HG02588 (cell line): ENCODE results near the gene LEMD2.

Experiments
- ATAC-seq: cut with Tn5 transposase; IDR thresholded peaks from one replicate; pipeline ENCODE4 v1.9.1; 2021; ENCODE audit warnings: mild to moderate bottlenecking, moderate library complexity; ENCODE audit not compliant: unreplicated experiment

Gene LEMD2

DNA sequence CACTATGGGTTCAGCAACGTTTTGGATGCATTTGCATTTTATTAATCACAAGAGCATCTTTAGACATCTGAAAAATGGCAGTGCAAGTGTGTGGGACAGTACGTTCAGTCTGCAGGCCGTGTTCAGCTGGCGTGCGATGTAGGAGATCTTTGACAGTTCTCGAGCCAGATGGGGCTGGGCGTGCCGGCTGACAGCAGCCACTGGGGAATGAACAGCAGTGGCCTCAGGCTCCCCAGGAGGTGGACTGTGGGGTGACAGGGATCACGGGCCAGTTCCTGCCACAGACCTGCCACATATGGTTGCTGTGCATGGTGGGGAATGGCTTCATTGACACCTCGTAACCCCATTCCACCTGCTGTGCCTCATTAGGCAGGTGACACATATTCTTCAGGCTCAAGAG, 31.3 kb upstream of the LEMD2 start:
- ATAC-seq = no peak

DNA sequence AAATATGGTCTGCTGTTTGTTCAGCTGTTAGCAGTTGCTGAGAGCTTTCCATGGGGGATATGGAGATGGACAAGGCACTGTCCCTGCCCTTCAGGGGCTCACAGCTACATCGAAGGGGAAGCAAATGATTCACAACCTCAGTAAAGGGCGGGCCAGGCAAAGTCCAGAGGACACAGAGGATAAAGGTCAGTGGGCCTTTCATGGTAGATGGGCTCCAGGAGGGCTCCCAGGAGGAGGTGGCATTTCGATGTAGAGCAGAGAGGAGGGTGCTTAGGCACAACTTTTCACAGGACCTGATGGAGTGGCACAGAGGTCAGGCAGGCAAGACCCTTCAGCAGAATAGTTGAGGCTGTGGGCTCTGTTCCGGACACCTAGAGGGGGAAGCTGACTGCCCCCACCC, 30.1 kb upstream of the LEMD2 start:
- no peak for ATAC-seq

DNA sequence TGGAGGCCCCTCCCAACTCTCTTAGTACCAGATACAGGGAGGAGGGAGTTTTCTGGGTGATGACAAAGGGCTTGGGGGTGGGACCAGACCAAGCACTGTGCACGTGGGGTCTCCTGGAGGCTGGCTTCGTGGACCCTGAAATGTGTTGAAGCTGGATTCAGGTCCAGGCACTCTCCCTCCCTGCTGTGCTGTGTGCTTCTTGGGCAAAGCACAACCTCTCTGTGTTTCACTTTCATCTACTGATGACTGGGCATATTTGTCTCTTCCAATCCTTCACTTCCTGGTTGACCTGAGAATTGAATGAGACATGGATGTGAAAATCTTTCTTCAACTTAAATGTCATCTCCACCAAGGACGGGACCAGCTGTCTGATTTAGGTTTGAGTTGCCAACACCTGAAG, 29.4 kb upstream of the LEMD2 start:
- ATAC-seq = no peak

DNA sequence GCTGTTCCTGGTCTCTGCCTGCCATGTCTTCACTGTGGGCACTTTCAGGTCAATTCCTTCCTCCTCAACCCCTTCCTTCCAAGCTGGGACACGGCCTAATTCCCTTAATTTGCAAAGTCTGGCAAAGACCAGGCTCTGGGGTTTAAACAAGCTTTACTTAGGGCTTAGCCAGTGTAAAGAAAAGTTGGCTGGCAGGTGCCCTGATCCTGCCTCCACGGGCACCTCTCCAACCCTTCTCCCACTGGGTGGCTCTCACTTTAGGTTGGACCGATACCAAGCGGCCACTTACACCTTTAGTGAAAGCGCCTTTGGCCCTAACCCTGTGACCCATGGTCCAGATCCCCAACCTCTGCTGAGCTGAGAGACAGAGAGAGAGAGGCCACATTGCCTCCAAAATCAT, 28.6 kb upstream of the LEMD2 start:
- ATAC-seq = no peak

DNA sequence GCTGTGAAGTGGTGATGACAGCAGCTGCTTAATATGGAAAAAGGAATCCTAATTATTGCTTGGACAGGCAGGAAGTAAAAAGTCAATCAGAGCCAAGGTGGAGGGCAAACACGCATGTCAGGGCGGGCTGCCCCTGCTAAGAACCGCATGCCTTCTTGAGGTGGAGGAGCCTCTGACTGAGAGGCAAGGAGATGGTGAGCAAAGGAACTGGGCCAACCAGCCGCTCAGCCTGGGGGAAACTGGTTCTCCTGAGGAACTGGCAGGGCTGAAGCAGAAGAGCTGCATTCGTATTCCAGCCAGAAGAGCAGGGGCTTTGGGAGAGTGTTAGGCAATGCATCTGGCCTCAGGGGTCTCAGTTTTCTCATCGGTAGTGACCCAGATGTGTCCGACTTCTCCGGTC, 28.0 kb upstream of the LEMD2 start:
- no peak for ATAC-seq

DNA sequence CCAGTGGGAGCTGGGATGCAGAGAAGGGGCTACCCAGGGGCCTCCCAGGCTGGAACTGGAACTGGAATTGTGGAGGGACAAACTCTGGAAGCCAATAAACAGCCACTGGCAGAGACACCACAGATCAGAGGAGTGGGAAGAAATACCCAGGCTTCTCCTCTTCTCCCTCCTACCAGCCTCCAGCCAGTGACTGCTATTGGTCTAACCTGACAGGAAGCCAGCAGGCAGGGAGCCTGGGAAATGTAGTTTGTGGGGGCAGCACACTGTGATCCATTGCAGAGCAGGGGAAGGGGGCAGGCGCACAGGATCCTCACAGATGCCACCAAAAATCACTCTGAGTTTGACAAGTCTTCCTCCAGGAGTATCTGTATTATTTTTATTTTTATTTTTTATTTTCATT, 26.9 kb upstream of the LEMD2 start:
- no peak for ATAC-seq

DNA sequence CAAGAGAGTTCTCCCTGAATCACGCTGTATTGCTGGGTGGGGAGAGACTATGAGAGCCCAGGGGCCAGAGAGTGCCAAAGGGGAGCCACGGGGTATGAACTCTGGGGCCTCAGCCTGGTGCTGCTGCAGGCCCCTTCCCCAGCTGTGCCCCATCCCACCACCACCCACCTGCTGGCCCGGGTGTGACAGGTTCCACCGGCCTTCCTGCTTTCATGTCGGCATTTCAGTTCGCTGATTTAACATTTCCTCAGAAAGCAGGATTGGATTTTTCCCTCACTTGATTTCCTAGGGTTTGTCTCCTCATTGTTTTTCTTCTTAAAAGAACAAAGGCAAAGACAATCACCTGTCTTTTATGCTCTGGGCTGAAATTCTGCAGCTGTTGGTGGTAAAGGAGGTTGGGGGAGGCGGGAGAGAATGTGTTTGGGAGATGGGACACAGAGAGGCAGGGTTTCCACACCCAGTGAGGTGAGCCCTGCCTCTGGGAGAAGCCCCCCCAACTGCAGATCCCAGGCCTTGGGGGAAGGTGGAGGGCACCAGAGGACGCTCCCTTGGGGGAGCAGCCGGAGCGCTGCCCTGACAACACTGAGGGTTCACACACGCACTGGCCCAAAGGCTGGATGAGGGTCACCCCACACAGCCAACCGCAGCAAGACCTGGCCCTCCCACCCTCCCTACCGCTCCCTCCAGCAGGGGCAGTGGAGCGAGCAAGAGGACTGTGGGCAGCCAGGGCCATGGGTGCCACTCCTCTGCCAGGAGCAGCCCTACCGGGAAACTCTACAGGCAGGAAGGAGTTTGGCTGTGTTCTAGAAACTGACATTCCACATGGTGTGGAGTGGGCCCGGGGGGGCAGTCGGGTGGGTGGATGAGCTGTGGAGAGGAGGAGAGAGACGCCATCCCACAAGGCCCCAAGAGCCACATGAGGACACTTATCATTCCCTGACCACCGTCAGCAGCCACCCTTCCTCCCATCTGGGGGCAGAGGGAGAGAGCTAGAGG, 25.4 kb upstream of the LEMD2 start:
- ATAC-seq = no peak

DNA sequence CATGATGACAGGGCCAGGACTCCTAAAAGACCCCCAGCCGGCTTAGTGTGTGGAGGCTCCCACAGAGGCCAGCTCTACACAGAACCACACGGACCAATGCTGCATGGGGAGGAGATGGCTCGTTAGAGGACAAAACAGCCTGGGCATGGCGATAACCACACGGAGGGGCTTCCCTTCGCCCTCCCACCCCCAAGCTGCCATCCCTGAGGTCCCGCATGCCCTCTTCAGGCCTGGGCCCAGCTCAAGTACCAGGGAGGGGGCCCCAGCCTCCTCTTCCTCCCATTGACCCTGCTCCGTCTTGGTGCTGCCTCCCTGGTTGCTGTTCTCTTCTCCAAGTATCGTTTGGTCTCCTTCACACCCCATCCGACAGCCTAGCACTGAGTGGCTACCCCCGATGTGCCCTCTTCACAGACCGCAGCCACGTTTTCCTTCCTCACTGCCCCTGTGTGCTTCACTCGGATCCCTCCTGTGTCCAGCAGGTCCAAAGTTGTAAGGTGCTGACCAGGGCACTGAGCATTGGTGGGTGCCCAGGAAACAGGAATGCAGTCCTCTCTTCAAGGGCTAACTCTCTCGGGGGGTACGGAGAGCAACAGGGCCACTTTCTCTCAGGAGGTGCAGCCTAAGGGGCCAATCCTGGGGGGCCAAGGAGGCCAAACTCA, 24.4 kb upstream of the LEMD2 start:
- no peak for ATAC-seq

DNA sequence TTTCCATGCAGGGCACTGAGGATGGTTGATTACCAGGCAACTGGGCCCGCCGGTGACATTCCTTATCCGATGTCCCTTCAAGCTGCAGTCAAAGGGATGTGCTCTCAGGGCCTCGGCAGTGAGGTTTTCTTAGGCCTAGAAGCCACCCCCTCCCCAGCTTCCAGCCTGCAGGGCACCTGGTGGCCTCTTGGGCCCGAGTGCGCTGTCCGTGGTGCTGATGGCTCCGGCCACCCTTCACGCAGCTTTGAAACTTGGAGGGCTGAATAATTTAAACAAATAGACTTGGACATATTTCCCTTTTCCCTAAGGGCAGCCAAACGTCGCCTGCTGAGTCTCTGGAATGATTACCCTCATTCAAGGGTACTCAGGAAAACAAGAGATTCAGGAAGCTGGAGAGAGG, 23.7 kb upstream of the LEMD2 start:
- ATAC-seq = no peak

DNA sequence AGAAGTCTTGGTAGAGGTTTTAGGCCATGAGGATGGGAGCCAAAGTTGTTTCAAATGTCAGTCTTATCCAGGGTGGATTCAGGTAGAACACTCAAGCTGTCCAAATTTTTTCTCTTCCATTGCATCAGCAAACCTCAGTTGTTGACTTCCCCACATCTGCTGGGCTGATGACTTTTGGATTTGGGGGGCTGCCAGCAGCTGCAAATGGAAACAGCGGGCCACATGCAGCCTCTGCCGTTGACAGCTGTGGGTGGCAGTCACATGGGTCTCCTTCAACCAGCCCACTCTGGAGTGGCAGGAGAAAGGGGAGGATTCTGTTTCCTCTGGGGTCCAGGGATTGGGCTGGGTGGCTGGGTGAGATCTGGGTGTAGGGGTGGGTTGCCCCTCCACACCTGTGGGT, 20.7 kb upstream of the LEMD2 start:
- no peak for ATAC-seq

DNA sequence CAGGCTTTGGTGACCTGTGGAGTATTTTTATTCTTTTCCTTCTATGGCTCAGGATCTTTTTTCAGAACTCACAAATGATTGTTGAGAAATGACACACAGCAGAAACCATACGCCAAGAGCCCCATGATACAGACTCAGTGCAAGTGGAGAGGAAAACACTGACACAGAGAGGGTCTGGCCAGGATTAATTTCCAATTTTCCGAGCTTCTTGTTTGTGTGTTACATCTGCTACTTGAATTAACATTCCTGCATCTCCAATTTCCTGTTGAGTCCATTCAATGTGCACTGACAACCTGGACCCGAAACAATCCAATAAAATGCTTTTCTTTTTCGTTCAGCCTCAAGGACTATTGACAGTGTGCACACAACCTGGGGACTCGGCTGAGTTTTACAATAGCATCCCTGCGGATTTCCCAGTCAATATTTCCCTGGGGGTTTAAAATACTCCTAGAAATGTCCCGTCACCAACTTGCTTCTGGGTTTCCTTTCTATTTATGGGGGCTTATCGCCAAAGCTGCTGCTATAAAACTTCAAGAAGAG, 19.8 kb upstream of the LEMD2 start:
- ATAC-seq = no peak

DNA sequence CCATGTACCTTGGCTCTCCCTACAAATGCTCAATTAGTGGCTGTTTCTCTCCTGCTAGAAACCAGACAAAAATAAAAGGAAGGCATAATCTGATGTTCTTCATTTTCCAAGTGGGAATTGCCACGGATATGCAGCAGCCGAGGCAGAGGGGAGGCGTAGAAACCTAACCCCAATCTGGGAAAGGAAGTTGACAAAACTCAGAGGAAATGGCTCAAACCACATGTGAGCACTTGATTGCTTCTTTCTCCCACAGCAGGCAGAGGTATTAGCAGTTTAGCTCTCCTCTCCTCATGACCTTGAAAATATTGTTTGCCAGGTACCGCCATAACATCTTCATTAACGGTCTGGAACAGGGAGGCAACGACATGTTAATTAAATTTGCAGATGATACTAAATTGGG, 18.7 kb upstream of the LEMD2 start:
- no peak for ATAC-seq

DNA sequence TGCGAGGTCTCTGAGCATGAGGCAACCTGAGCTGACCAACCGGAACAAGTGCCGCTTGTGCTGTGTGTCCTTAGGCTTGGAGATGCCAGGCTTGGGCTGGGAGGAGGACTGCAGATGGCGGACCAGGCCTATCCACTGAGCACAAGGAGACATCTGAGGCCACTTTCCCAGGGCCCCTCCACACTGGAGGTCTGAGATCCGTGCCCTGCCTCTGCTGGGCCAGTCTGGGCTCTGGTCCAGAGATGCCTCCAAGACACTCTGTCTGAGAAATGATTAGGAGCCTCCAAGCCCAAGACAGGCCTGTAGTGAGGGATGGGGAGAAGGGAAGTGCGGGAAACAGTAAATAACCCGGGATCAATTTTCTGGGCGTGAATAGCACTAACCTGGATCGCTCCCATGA, 17.9 kb upstream of the LEMD2 start:
- no peak for ATAC-seq

DNA sequence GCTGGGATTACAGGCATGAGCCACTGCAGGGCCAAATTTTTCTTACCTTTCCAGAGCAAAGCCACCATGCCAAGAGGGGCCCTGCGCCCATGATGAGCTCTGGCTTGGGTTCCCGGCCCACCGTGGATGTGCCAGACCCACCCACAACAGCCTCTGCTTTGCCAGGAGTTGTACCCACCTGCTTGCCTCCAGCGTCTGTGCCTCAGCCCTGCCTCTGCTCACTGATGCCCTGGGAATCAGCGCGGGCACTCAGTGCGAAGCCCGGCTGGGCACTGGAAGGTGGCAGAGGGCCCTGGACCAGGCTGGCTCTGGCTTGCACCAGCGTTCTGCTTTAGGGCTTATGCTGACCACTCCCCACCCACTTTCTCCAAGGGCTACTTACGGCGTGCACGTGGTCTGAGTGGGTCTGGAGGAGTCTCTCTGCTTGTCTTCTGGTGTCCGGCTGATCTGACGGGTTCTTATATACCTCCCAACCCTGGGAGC, 14.7 kb upstream of the LEMD2 start, which contains the start of gene MLN:
MLN (minus strand) TSS at position 433 of the 483 bp plus-strand sequence. CDS start 2,840 bp downstream, outside the sequence.
- ATAC-seq = no peak

DNA sequence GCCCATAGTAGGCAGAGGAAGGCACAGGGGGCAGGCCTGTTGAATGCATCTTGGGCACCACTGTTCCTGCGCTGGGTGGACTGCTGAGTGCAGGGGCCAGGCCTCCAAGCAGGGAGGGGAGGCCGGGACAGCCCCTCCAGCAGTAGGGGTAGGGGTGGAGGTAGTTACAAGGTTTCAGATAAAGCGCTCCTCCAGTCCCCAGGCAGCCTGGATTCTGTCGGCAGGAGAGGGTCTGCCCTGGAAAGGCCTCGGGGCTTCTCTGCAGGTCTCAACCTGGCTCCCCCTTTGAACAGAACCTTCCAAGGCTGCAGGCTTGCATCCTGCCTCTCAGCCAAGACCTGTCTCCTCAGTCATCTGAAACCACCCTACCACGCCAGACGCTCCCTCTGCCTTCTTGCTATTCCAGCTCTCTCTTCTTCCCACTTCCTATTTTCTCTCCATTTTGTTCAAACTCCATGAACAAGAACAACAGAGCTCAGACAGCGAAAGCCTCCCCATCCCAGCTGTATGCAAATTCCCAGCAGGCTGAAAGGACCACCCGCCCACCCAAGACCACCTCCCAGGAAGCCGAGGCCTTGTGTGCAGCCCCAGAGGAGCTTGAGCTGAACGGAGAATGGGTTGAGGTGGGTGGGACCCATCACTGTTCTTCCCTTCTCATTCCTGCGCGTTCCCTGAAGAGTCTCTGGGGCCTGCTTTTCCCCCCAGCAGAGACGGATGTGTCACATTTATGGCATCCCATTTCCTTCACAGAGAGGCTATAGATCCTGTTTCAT, 13.4 kb upstream of the LEMD2 start:
- ATAC-seq = no peak

DNA sequence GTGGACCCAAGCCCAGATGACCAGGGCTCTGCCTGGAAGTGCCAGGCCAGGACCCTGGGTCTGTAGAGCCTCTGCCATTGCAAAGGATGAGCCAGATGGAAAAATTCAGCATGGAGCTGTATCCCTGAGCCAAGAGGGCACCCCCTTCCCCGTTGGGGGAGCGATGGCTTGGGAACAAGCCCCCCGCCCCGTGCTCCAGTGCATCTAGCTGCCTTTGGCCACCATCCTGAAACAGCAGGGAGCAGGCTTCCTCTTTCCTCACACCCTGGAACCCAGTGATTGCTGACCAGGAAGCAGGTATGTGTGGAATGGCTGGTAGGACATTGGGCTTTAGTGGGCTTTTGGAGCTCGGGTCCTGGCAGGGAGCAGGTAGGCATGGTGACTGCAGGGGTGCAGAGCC, 12.7 kb upstream of the LEMD2 start:
- no peak for ATAC-seq

DNA sequence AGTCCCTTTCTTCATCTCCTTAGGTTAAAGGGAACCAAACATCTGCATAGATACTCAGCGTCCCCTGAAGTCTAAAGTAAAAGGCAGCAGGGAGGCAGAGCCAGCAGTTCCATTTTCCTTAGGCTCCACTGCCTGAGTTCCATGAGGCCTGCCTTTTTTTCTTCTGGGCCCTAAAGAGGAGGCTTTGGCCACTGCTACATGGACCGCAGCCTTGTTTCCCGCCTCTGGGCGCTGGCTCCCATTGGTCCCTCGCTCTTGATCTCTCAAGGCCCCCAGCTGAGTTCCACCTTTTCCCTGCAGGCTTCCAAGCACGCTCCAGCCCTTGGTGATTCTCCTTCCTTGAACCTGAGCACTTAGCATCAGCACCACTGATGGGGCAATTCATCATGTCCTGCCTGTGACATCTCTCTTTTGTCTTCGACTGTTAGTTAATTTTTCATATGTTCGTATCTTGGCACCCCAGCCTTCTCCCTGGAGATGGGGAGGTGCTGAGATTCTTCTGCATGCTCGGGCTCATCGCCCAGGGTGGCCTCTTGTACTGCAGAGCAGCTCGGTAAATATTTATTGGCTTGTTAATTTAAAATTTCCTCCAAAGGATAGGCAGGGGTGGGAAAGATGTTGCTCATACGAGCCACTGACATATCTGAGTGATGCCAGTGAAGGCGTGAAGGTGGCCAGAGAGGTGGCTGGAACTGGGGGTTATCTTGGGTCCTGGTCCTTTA, 11.5 kb upstream of the LEMD2 start:
- no peak for ATAC-seq

DNA sequence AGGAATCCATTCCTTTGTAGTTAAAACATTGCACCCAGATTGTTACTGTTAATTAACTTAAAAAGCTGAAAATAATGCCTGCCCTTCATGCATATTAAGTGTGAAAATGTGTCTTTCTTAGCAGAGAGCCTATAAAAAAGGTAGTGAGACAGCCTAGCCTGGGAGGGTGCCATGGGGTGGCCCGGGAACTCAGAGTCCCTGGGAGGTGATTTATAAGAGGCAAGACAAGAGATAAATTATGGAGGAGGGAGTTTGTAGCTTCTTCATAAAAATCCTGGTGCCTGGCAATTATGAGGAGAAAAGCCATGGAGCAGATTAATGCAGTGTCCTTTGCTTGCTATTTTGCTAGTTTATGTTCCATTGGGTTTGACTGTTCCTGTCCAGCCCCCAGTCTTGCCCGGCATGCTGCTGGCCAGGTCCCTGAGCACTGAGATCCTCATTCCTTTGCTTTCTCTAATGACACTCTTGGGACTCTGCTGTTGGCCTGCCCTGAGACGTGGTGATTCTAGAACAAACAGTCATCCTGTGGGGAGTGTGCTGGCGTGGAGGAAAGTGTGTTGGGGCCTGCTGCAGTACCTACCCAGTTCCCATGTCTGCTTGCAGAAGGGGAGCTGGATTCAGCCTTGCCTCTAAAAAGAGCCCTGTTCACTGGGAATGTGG, 10.7 kb upstream of the LEMD2 start:
- ATAC-seq = no peak

DNA sequence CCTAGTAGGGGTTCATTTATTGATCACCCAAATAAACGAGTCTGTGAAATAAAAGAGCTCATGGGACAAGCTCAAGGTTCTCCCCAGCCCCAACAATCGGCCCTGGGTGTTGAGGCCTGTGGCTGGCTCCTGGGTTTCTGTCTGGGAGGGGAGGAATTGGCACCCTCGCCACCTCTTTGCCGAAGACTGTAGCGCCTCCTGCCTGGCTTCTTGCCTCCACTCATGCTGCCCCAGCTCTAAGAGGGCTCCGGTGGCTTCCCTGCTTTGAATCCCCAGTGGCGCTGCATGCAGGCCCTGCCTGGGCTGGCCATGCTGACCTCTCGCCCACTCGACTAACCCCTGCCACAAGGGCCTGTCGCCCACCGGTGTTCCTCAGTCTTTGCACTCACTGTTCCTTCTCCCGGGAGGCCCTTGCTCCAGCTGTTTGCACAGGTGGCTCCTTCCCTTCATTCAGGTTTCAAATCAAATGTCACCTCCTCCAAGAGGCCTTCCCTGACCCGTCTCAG, 9.5 kb upstream of the LEMD2 start:
- no peak for ATAC-seq
